HCT116 (cell line): ENCODE data around the gene TMEM60. TPM values are rescaled to one million over a fixed set of nuclear protein-coding genes. Genes with fewer than 3 reads are reported as not detected.

Experiments
- ATAC-seq: fragments of 200-7000 bp; cut with Tn5 transposase; 2 replicates; pipeline ENCODE4 v1.9.1; 2020; ENCODE audit warnings: mild to moderate bottlenecking, moderate library complexity
- BruUV-seq: library from RNA; stranded (reverse); fragments of 400-500 nt; replicated peaks from 2 replicates; lab custom pipeline; 2021; lab: Mats Ljungman, UMichigan
- CTCF ChIA-PET: fragments of 300-600 bp; sonication (Branson Sonifier 250); formaldehyde crosslinking; loops from one replicate; lab custom pipeline; 2021; ENCODE audit warnings: antibody characterized with exemption; lab: Charles Lee
- POLR2A ChIA-PET: fragments of 300-600, 350-600 bp; sonication (Branson Sonifier 250); formaldehyde crosslinking; loops from one replicate; lab custom pipeline; 2021; ENCODE audit warnings: antibody characterized with exemption; lab: Charles Lee
- RAD21 ChIA-PET, 2 experiments: fragments of 300-600 bp; sonication (Branson Sonifier 250); formaldehyde crosslinking; loops; one replicate each; lab custom pipeline; 2023; ENCODE audit warnings: low total read pairs in 2 of 2; ENCODE audit not compliant: uncharacterized antibody in 2 of 2, unreplicated experiment in 2 of 2, low non-redundant PET in 1 of 2; lab: Charles Lee
- DNase-seq: peaks from one replicate; pipeline ENCODE4 v3.0.0-alpha.2; 2010; ENCODE audit warnings: low read depth, low spot score
- H2AFZ ChIP-seq: fragments of 200-600 bp; shearing (Covaris generic), sonication (generic); 2 replicates; pipeline ENCODE4 v1.6.1; 2017; ENCODE audit warnings: low read depth, mixed run types, mixed read lengths, antibody characterized with exemption, low read length; ENCODE audit not compliant: poor library complexity, severe bottlenecking
- H3K27ac ChIP-seq: 2 replicates; pipeline ENCODE4 v1.5.1; 2012; ENCODE audit warnings: low read depth, low read length
- H3K27me3 ChIP-seq: fragments of 200-600 bp; sonication (generic); 2 replicates; pipeline ENCODE4 v1.6.1; 2016; ENCODE audit warnings: mixed run types, low read length, mixed read lengths; ENCODE audit not compliant: insufficient read depth
- H3K36me3 ChIP-seq, 2 experiments: fragments of 200-500 bp in 1 of 2; fragments of 200-600 bp in 1 of 2; sonication (Bioruptor generic) in 1 of 2; sonication (generic) in 1 of 2; 2 replicates each; pipeline versions ENCODE4 v1.5.1 to v1.6.1; 2014 to 2016; ENCODE audit warnings: low read length in 2 of 2, inconsistent platforms in 1 of 2, mixed read lengths in 1 of 2, mixed run types in 1 of 2; ENCODE audit not compliant: insufficient read depth in 2 of 2, control insufficient read depth in 1 of 2
- H3K4me1 ChIP-seq, 2 experiments: fragments of 200-600 bp in 1 of 2; sonication (generic) in 1 of 2; 2 replicates each; pipeline versions ENCODE4 v1.5.1 to v1.6.1; 2012 to 2017; ENCODE audit warnings: low read length in 2 of 2, inconsistent platforms in 1 of 2, mild to moderate bottlenecking in 1 of 2, mixed read lengths in 1 of 2, mixed run types in 1 of 2, moderate library complexity in 1 of 2; ENCODE audit not compliant: insufficient read depth in 2 of 2, control insufficient read depth in 1 of 2
- H3K4me2 ChIP-seq: fragments of 200-600 bp; sonication (generic); 2 replicates; pipeline ENCODE4 v1.6.1; 2017; ENCODE audit warnings: mixed run types, low read length, mixed read lengths
- H3K4me3 ChIP-seq, 2 experiments: fragments of 200-600 bp in 1 of 2; sonication (generic) in 1 of 2; replicated peaks in 1 of 2; 2 replicates each; pipeline ENCODE4 v1.5.1; 2011 to 2016; ENCODE audit warnings: low read length in 2 of 2, control low read depth in 1 of 2, low read depth in 1 of 2, mild to moderate bottlenecking in 1 of 2, mixed read lengths in 1 of 2, mixed run types in 1 of 2
- H3K79me2 ChIP-seq: fragments of 200-600 bp; sonication (generic); 2 replicates; pipeline ENCODE4 v1.6.1; 2017; ENCODE audit warnings: mild to moderate bottlenecking, mixed run types, low read length, moderate library complexity, mixed read lengths; ENCODE audit not compliant: insufficient read depth
- H3K9ac ChIP-seq: fragments of 200-600 bp; sonication (generic); 2 replicates; pipeline ENCODE4 v1.6.1; 2016; ENCODE audit warnings: low read length, mixed read lengths
- H3K9me2 ChIP-seq: fragments of 200-600 bp; sonication (generic), shearing (Covaris generic); 2 replicates; pipeline ENCODE4 v1.6.1; 2017; ENCODE audit warnings: mixed run types, mild to moderate bottlenecking, moderate library complexity; ENCODE audit not compliant: insufficient read depth
- H3K9me3 ChIP-seq, 2 experiments: fragments of 200-500 bp in 1 of 2; fragments of 200-600 bp in 1 of 2; sonication (Bioruptor generic) in 1 of 2; sonication (generic) in 1 of 2; 2 replicates each; pipeline ENCODE4 v1.6.1; 2014 to 2017; ENCODE audit warnings: low read length in 2 of 2, mixed read lengths in 2 of 2, inconsistent platforms in 1 of 2, low read depth in 1 of 2, mild to moderate bottlenecking in 1 of 2, mixed run types in 1 of 2, moderate library complexity in 1 of 2; ENCODE audit not compliant: control insufficient read depth in 1 of 2, insufficient read depth in 1 of 2
- H4K20me1 ChIP-seq: fragments of 200-600 bp; sonication (generic), shearing (Covaris generic); 2 replicates; pipeline ENCODE4 v1.6.1; 2017; ENCODE audit warnings: mixed run types, mild to moderate bottlenecking, moderate library complexity; ENCODE audit not compliant: insufficient read depth
- ATF3 ChIP-seq: IDR thresholded peaks from 2 replicates; pipeline ENCODE4 v1.6.1; 2012
- CEBPB ChIP-seq: IDR thresholded peaks from 2 replicates; pipeline ENCODE4 v1.6.1; 2012; ENCODE audit warnings: low read depth
- EGR1 ChIP-seq: IDR thresholded peaks from 2 replicates; pipeline ENCODE4 v1.6.1; 2012; ENCODE audit warnings: low read depth
- ELF1 ChIP-seq: IDR thresholded peaks from 2 replicates; pipeline ENCODE4 v1.6.1; 2012; ENCODE audit warnings: low read depth, borderline replicate concordance
- EZH2 ChIP-seq: fragments of 200-600 bp; sonication (generic); IDR thresholded peaks from 2 replicates; pipeline ENCODE4 v1.6.1; 2017; ENCODE audit warnings: antibody characterized with exemption, mixed run types
- EZH2phosphoT487 ChIP-seq: fragments of 200-600 bp; IDR thresholded peaks from 2 replicates; pipeline ENCODE4 v1.6.1; 2018; ENCODE audit warnings: antibody characterized with exemption, borderline replicate concordance
- FOSL1 ChIP-seq: IDR thresholded peaks from 2 replicates; pipeline ENCODE4 v1.6.1; 2012; ENCODE audit warnings: low read depth
- JUND ChIP-seq: IDR thresholded peaks from 2 replicates; pipeline ENCODE4 v1.6.1; 2012
- MAX ChIP-seq: IDR thresholded peaks from 2 replicates; pipeline ENCODE4 v1.6.1; 2012
- POLR2A ChIP-seq: IDR thresholded peaks from 2 replicates; pipeline ENCODE4 v1.7.0; 2011; ENCODE audit warnings: borderline replicate concordance; ENCODE audit not compliant: insufficient read depth, insufficient read length; ENCODE audit errors: extremely low read depth
- POLR2AphosphoS5 ChIP-seq: IDR thresholded peaks from 2 replicates; pipeline ENCODE4 v1.6.1; 2011; ENCODE audit warnings: mild to moderate bottlenecking, low read depth, low read length, moderate library complexity
- RAD21 ChIP-seq: IDR thresholded peaks from 2 replicates; pipeline ENCODE4 v1.6.1; 2012; ENCODE audit warnings: low read depth, mild to moderate bottlenecking
- REST ChIP-seq: IDR thresholded peaks from 2 replicates; pipeline ENCODE4 v1.6.1; 2012; ENCODE audit warnings: low read depth
- SIN3A ChIP-seq: IDR thresholded peaks from 2 replicates; pipeline ENCODE4 v1.6.1; 2012; ENCODE audit warnings: low read depth
- SRF ChIP-seq: IDR thresholded peaks from 2 replicates; pipeline ENCODE4 v1.6.1; 2012; ENCODE audit warnings: low read depth
- TCF7L2 ChIP-seq: IDR thresholded peaks from 2 replicates; pipeline ENCODE4 v1.7.0; 2011; ENCODE audit warnings: borderline replicate concordance, inconsistent platforms; ENCODE audit not compliant: insufficient read depth, insufficient read length; ENCODE audit errors: extremely low read depth
- YY1 ChIP-seq: IDR thresholded peaks from 2 replicates; pipeline ENCODE4 v1.6.1; 2011; ENCODE audit warnings: low read length, low read depth, moderate library complexity, mild to moderate bottlenecking; ENCODE audit not compliant: insufficient replicate concordance; ENCODE audit errors: extremely low read depth
- ZBTB33 ChIP-seq: IDR thresholded peaks from 2 replicates; pipeline ENCODE4 v1.6.1; 2011; ENCODE audit warnings: mild to moderate bottlenecking, low read length, moderate library complexity; ENCODE audit not compliant: insufficient replicate concordance; ENCODE audit errors: extremely low read depth
- ZFX ChIP-seq: fragments of 450-650 bp; IDR thresholded peaks from 2 replicates; pipeline ENCODE4 v1.6.1; 2017
- ZNF274 ChIP-seq: fragments of 200-500 bp; sonication (Bioruptor generic); IDR thresholded peaks from 2 replicates; pipeline ENCODE4 v1.6.1; 2014; ENCODE audit warnings: mild to moderate bottlenecking, low read depth, low read length, inconsistent platforms
- intact Hi-C: fragments of 100-400 bp; cut with micrococcal nuclease; formaldehyde crosslinking; loops from 2 replicates; pipeline ENCODE4 v1.10.0; 2022
- total RNA-seq: library from RNA; stranded (reverse); gene quantifications from one replicate; pipeline ENCODE4 v1.2.1, GENCODE V29; 2021; ENCODE audit not compliant: unreplicated experiment

The TMEM60 gene
- total RNA-seq, 1 experiment from 2014 or later: 10.3 TPM

GRCh38 chr7:77747178-77747577, 51.1 kb downstream of the TMEM60 start:
- H3K27me3 ChIP-seq: no peaks in the 10 kb centered on the region
- no peak overlapping the region for H3K4me2 ChIP-seq
- intact Hi-C loops: no loop called here
- no peak for DNase-seq
- RAD21 ChIA-PET: no interaction called here
- no peak overlapping the region for H3K27ac ChIP-seq
- POLR2A ChIA-PET: no interaction called here
- no peak overlapping the region for H3K9ac ChIP-seq
- TF ChIP-seq ATF3: no peak
- TF ChIP-seq EGR1: no peak
- no peak for TF ChIP-seq POLR2A
- TF ChIP-seq POLR2AphosphoS5: no peak
- no peak for TF ChIP-seq EZH2phosphoT487
- TF ChIP-seq JUND: no peak
- no peak for TF ChIP-seq REST
- TF ChIP-seq SRF: no peak
- no peak for TF ChIP-seq ZFX
- no peak for TF ChIP-seq EZH2
- TF ChIP-seq FOSL1: no peak
- TF ChIP-seq MAX: no peak
- no peak for TF ChIP-seq YY1
- no peak for TF ChIP-seq SIN3A
- TF ChIP-seq ZNF274: no peak
- no peak for TF ChIP-seq RAD21
- TF ChIP-seq TCF7L2: no peak
- TF ChIP-seq CEBPB: no peak
- TF ChIP-seq ZBTB33: no peak
- no peak for TF ChIP-seq ELF1
- TF ChIP-seq, all 23 proteins: peak for 0
- H3K9me3 ChIP-seq: no peaks in the 10 kb centered on the region
- no peaks in the 10 kb centered on the region for H3K4me1 ChIP-seq
- H2AFZ ChIP-seq: no peak overlapping the region
- no peak for ATAC-seq
- no peaks in the 10 kb centered on the region for H4K20me1 ChIP-seq
- CTCF ChIA-PET: no interaction called here
- no TSS peak for BruUV-seq
- no peaks in the 10 kb centered on the region for H3K9me2 ChIP-seq
- H3K4me3 ChIP-seq: no peak overlapping the region
- H3K79me2 ChIP-seq: peaks cover 19% of the 10 kb centered on the region; the same call in 1 of the 2 replicates
- H3K36me3 ChIP-seq: no peaks in the 10 kb centered on the region
